GM23338 (cell line): ENCODE measurements around the gene ADD1. TPM values are rescaled to one million over a fixed set of nuclear protein-coding genes. Genes with fewer than 3 reads are reported as not detected.

Source experiments
- ATAC-seq: fragments of 200-7000 bp; cut with Tn5 transposase; 3 replicates; pipeline ENCODE4 v1.9.1; 2020
- DNase-seq: peaks from one replicate; pipeline ENCODE4 v3.0.0-alpha.2; 2015; ENCODE audit warnings: low spot score
- H2AFZ ChIP-seq: fragments of 200-600 bp; sonication (generic); 2 replicates; pipeline ENCODE4 v1.8.0; 2016; ENCODE audit warnings: antibody characterized with exemption, mild to moderate bottlenecking, moderate library complexity
- H3F3A ChIP-seq: fragments of 200-600 bp; sonication (generic); replicated peaks from 2 replicates; pipeline ENCODE4 v1.8.0; 2017; ENCODE audit warnings: antibody characterized with exemption, mixed run types, low read depth
- H3K27ac ChIP-seq: fragments of 200-600 bp; sonication (generic); 2 replicates; pipeline ENCODE4 v1.6.1; 2016; ENCODE audit warnings: low read depth
- H3K27me3 ChIP-seq: fragments of 200-600 bp; sonication (generic); 2 replicates; pipeline ENCODE4 v1.8.0; 2016; ENCODE audit warnings: mild to moderate bottlenecking, mixed run types, moderate library complexity; ENCODE audit not compliant: insufficient read depth
- H3K36me3 ChIP-seq: fragments of 200-600 bp; sonication (generic); 2 replicates; pipeline ENCODE4 v1.8.0; 2016; ENCODE audit warnings: mild to moderate bottlenecking; ENCODE audit not compliant: insufficient read depth
- H3K4me1 ChIP-seq: fragments of 200-600 bp; sonication (generic); 2 replicates; pipeline ENCODE4 v1.8.0; 2016; ENCODE audit warnings: mild to moderate bottlenecking, moderate library complexity; ENCODE audit not compliant: insufficient read depth
- H3K4me2 ChIP-seq: fragments of 200-600 bp; sonication (generic); 2 replicates; pipeline ENCODE4 v1.7.1; 2017; ENCODE audit warnings: mixed run types
- H3K4me3 ChIP-seq: fragments of 200-600 bp; sonication (generic); 2 replicates; pipeline ENCODE4 v1.6.1; 2016; ENCODE audit warnings: mixed run types
- H3K79me2 ChIP-seq: fragments of 200-600 bp; sonication (generic); replicated peaks from 2 replicates; pipeline ENCODE4 v1.8.0; 2017; ENCODE audit warnings: mild to moderate bottlenecking; ENCODE audit not compliant: insufficient read depth
- H3K9me2 ChIP-seq: fragments of 200-600 bp; sonication (generic); 2 replicates; pipeline ENCODE4 v1.8.0; 2017; ENCODE audit not compliant: insufficient read depth
- H4K20me1 ChIP-seq: fragments of 200-600 bp; sonication (generic); replicated peaks from 2 replicates; pipeline ENCODE4 v1.8.0; 2017; ENCODE audit warnings: mild to moderate bottlenecking; ENCODE audit not compliant: insufficient read depth
- H3K27ac Mint-ChIP-seq: 2 replicates; pipeline ENCODE4 v1.8.0; 2020; ENCODE audit warnings: inconsistent platforms, mild to moderate bottlenecking, moderate library complexity, mixed read lengths
- H3K27me3 Mint-ChIP-seq: 3 replicates; pipeline ENCODE4 v1.8.0; 2022; ENCODE audit warnings: low read depth, mild to moderate bottlenecking, moderate library complexity, mixed read lengths, inconsistent platforms; ENCODE audit not compliant: insufficient read depth, poor library complexity
- H3K36me3 Mint-ChIP-seq: 3 replicates; pipeline ENCODE4 v1.8.0; 2021; ENCODE audit warnings: low read depth, mild to moderate bottlenecking, inconsistent platforms, moderate library complexity, mixed read lengths
- H3K4me1 Mint-ChIP-seq: 3 replicates; pipeline ENCODE4 v1.8.0; 2020; ENCODE audit warnings: mild to moderate bottlenecking, inconsistent platforms, mixed read lengths
- H3K4me3 Mint-ChIP-seq: 3 replicates; pipeline ENCODE4 v1.8.0; 2021; ENCODE audit warnings: moderate library complexity, mild to moderate bottlenecking, inconsistent platforms, mixed read lengths
- H3K9me3 Mint-ChIP-seq: 3 replicates; pipeline ENCODE4 v1.8.0; 2020; ENCODE audit warnings: moderate library complexity, mild to moderate bottlenecking, inconsistent platforms, mixed read lengths
- CREB1 ChIP-seq: fragments of 250-450 bp; sonication (Bioruptor Pico); IDR thresholded peaks from 2 replicates; pipeline ENCODE4 v1.5.0; 2020; ENCODE audit warnings: low read depth, mild to moderate bottlenecking, moderate library complexity
- ETS1 ChIP-seq: IDR thresholded peaks from 2 replicates; pipeline ENCODE4 v1.6.1; 2016; ENCODE audit warnings: antibody characterized with exemption
- EZH2 ChIP-seq: fragments of 200-600 bp; sonication (generic); IDR thresholded peaks from one replicate; pipeline ENCODE4 v1.8.0; 2017; ENCODE audit warnings: antibody characterized with exemption, mild to moderate bottlenecking, low read depth; ENCODE audit not compliant: unreplicated experiment
- EZH2phosphoT487 ChIP-seq: fragments of 200-600 bp; sonication (generic); IDR thresholded peaks from one replicate; pipeline ENCODE4 v1.8.1; 2018; ENCODE audit warnings: antibody characterized with exemption; ENCODE audit not compliant: unreplicated experiment
- JUNB ChIP-seq: IDR thresholded peaks from one replicate; pipeline ENCODE4 v1.6.1; 2016; ENCODE audit warnings: antibody characterized with exemption; ENCODE audit not compliant: unreplicated experiment
- NANOG ChIP-seq: IDR thresholded peaks from 2 replicates; pipeline ENCODE4 v1.6.1; 2016; ENCODE audit warnings: antibody characterized with exemption, borderline replicate concordance
- POLR2AphosphoS5 ChIP-seq: IDR thresholded peaks from 2 replicates; pipeline ENCODE4 v1.6.1; 2016; ENCODE audit warnings: antibody characterized with exemption, low read depth
- REST ChIP-seq: IDR thresholded peaks from one replicate; pipeline ENCODE4 v1.6.1; 2018; ENCODE audit warnings: antibody characterized with exemption; ENCODE audit not compliant: unreplicated experiment
- STAT1 ChIP-seq: IDR thresholded peaks from one replicate; pipeline ENCODE4 v1.6.1; 2016; ENCODE audit warnings: antibody characterized with exemption; ENCODE audit not compliant: unreplicated experiment
- ZNF114 ChIP-seq: fragments of 250-450 bp; sonication (Bioruptor Pico); IDR thresholded peaks from 2 replicates; pipeline ENCODE4 v1.5.0; 2020; ENCODE audit warnings: mild to moderate bottlenecking, moderate library complexity
- ZNF331 ChIP-seq: fragments of 250-450 bp; sonication (Bioruptor Pico); IDR thresholded peaks from 2 replicates; pipeline ENCODE4 v1.5.0; 2020; ENCODE audit warnings: low read depth, mild to moderate bottlenecking, moderate library complexity
- polyA plus RNA-seq: library from polyadenylated mRNA; unstranded; fragments of >200 nt; fragmentation: Nextera tagmentation; extraction: Ambion mirVana; gene quantifications from 2 replicates; pipeline ENCODE4 v1.2.1, GENCODE V29; 2016
- total RNA-seq: library from RNA; depleted of rRNA; stranded (reverse); fragments of >200 nt; shearing (Covaris generic); gene quantifications from 2 replicates; pipeline ENCODE4 v1.2.3, GENCODE V29; 2014
- TF ChIP-seq, protein P1 (sequence below), 2 experiments: fragments of 200-600 bp in 1 of 2; sonication (generic) in 1 of 2; conservative IDR thresholded peaks; 2 replicates each; pipeline versions ENCODE4 v1.5.1 to v1.6.1; 2016 to 2017; ENCODE audit warnings: antibody characterized with exemption in 2 of 2, low read depth in 2 of 2, mild to moderate bottlenecking in 2 of 2, moderate library complexity in 1 of 2
- TF ChIP-seq, protein P2 (sequence below): fragments of 250-450 bp; sonication (Bioruptor Pico); IDR thresholded peaks from 2 replicates; pipeline ENCODE4 v1.5.0; 2020; ENCODE audit warnings: mild to moderate bottlenecking, moderate library complexity

The ADD1 gene
- total and polyA plus RNA-seq, 2 experiments from 2014 or later: 126 to 144 TPM

DNA sequence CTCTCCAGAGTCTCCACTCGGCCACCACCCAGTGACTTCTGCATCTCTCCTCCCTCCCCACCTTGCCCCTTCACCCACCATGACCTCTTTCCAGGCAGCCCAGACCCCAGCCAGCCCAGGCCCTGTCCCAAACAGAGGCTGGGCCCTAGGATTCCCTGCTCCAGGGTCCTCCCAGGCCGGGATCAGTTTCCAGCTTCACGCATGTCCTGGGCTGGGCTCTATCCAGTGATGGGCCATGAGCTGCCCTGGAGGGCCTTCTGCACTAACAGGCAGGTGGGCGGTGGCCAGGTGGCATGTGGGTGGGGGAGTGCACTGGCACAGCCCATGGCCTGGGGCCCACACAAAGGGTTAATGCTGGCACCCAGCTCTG, 20.4 kb upstream of the ADD1 start:
- Histone ChIP-seq H3K4me1 (no peaks in the 10 kb centered on the region), H3K9me2 (no peaks in the 10 kb centered on the region), H4K20me1 (no peaks in the 10 kb centered on the region; the same call in 1 of the 2 replicates), H3K36me3 (0 out of 2 replicates have a peak, but pooled peaks cover 3% of the 10 kb centered on the region), H3K79me2 (peaks cover 11% of the 10 kb centered on the region), H2AFZ (no peak overlapping the region), H3F3A (0 out of 2 replicates have a peak, but pooled peaks cover 7% of the 10 kb centered on the region), H3K4me3 (no peak overlapping the region), H3K27ac (no peak overlapping the region), H3K27me3 (no peaks in the 10 kb centered on the region), H3K4me2 (no peak overlapping the region)
- ATAC-seq (no peak), DNase-seq (no peak)
- Mint-ChIP-seq H3K4me3 (no peak overlapping the region), H3K9me3 (peaks cover 3% of the 10 kb centered on the region; the same call in 2 of the 3 replicates), H3K27ac (no peak overlapping the region), H3K36me3 (peaks cover 33% of the 10 kb centered on the region), H3K4me1 (peaks cover 9% of the 10 kb centered on the region), H3K27me3 (peaks cover 3% of the 10 kb centered on the region)
- no peak for TF ChIP-seq REST
- no peak for TF ChIP-seq EZH2phosphoT487
- no peak for TF ChIP-seq ZNF114 (CRISPR knock-in tag)
- TF ChIP-seq POLR2AphosphoS5: no peak
- TF ChIP-seq NANOG: no peak
- TF ChIP-seq STAT1: no peak
- TF ChIP-seq ZNF331 (CRISPR knock-in tag): no peak
- no peak for TF ChIP-seq EZH2
- TF ChIP-seq, protein P1, sequence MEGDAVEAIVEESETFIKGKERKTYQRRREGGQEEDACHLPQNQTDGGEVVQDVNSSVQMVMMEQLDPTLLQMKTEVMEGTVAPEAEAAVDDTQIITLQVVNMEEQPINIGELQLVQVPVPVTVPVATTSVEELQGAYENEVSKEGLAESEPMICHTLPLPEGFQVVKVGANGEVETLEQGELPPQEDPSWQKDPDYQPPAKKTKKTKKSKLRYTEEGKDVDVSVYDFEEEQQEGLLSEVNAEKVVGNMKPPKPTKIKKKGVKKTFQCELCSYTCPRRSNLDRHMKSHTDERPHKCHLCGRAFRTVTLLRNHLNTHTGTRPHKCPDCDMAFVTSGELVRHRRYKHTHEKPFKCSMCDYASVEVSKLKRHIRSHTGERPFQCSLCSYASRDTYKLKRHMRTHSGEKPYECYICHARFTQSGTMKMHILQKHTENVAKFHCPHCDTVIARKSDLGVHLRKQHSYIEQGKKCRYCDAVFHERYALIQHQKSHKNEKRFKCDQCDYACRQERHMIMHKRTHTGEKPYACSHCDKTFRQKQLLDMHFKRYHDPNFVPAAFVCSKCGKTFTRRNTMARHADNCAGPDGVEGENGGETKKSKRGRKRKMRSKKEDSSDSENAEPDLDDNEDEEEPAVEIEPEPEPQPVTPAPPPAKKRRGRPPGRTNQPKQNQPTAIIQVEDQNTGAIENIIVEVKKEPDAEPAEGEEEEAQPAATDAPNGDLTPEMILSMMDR (conservative IDR thresholded peaks at IDR 0.05; ENCODE audit: low read depth in 2 of 2): no peak
- TF ChIP-seq CREB1: no peak
- TF ChIP-seq, protein P2, sequence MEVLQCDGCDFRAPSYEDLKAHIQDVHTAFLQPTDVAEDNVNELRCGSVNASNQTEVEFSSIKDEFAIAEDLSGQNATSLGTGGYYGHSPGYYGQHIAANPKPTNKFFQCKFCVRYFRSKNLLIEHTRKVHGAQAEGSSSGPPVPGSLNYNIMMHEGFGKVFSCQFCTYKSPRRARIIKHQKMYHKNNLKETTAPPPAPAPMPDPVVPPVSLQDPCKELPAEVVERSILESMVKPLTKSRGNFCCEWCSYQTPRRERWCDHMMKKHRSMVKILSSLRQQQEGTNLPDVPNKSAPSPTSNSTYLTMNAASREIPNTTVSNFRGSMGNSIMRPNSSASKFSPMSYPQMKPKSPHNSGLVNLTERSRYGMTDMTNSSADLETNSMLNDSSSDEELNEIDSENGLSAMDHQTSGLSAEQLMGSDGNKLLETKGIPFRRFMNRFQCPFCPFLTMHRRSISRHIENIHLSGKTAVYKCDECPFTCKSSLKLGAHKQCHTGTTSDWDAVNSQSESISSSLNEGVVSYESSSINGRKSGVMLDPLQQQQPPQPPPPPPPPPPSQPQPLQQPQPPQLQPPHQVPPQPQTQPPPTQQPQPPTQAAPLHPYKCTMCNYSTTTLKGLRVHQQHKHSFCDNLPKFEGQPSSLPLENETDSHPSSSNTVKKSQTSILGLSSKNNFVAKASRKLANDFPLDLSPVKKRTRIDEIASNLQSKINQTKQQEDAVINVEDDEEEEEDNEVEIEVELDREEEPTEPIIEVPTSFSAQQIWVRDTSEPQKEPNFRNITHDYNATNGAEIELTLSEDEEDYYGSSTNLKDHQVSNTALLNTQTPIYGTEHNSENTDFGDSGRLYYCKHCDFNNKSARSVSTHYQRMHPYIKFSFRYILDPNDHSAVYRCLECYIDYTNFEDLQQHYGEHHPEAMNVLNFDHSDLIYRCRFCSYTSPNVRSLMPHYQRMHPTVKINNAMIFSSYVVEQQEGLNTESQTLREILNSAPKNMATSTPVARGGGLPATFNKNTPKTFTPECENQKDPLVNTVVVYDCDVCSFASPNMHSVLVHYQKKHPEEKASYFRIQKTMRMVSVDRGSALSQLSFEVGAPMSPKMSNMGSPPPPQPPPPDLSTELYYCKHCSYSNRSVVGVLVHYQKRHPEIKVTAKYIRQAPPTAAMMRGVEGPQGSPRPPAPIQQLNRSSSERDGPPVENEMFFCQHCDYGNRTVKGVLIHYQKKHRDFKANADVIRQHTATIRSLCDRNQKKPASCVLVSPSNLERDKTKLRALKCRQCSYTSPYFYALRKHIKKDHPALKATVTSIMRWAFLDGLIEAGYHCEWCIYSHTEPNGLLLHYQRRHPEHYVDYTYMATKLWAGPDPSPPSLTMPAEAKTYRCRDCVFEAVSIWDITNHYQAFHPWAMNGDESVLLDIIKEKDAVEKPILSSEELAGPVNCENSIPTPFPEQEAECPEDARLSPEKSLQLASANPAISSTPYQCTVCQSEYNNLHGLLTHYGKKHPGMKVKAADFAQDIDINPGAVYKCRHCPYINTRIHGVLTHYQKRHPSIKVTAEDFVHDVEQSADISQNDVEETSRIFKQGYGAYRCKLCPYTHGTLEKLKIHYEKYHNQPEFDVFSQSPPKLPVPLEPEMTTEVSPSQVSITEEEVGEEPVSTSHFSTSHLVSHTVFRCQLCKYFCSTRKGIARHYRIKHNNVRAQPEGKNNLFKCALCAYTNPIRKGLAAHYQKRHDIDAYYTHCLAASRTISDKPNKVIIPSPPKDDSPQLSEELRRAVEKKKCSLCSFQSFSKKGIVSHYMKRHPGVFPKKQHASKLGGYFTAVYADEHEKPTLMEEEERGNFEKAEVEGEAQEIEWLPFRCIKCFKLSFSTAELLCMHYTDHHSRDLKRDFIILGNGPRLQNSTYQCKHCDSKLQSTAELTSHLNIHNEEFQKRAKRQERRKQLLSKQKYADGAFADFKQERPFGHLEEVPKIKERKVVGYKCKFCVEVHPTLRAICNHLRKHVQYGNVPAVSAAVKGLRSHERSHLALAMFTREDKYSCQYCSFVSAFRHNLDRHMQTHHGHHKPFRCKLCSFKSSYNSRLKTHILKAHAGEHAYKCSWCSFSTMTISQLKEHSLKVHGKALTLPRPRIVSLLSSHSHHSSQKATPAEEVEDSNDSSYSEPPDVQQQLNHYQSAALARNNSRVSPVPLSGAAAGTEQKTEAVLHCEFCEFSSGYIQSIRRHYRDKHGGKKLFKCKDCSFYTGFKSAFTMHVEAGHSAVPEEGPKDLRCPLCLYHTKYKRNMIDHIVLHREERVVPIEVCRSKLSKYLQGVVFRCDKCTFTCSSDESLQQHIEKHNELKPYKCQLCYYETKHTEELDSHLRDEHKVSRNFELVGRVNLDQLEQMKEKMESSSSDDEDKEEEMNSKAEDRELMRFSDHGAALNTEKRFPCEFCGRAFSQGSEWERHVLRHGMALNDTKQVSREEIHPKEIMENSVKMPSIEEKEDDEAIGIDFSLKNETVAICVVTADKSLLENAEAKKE (CRISPR knock-in tag): no peak
- TF ChIP-seq ETS1: no peak
- TF ChIP-seq JUNB: no peak
